Naive thymus-derived CD8-positive, alpha-beta T cell (primary cell): ENCODE measurements around the gene ECI2. TPM values are rescaled to one million over a fixed set of nuclear protein-coding genes. Genes with fewer than 3 reads are reported as not detected.
A peak's percentile ranks its signal among the peaks of the same experiment; 100 is the strongest.

Source experiments
- ATAC-seq, 2 donors: fragments of 150-1000 bp; cut with Tn5 transposase in 1 of 2; sonication (Bioruptor Pico), chemical (Tn5 transposase) in 1 of 2; 1 replicate in 1 of 2; 2 replicates in 1 of 2; pipeline ENCODE4 v1.10.0; 2021; ENCODE audit warnings: mild to moderate bottlenecking in 2 of 2, moderate library complexity in 2 of 2
- POLR2A ChIA-PET: fragments of 350-600 bp; sonication (Branson Sonifier 250); formaldehyde crosslinking; loops from one replicate; lab custom pipeline; 2021; ENCODE audit warnings: antibody characterized with exemption; lab: Charles Lee
- DNase-seq, 10 donors: peaks; one replicate each; pipeline versions ENCODE4 v3.0.0 to v3.0.0-alpha.2; 2020 to 2022
- H3K27ac Mint-ChIP-seq, 10 donors: one replicate each; pipeline ENCODE4 v1.8.0; 2020 to 2022; ENCODE audit warnings: mild to moderate bottlenecking in 10 of 10, mixed read lengths in 10 of 10, moderate library complexity in 4 of 10, inconsistent platforms in 1 of 10
- H3K27me3 Mint-ChIP-seq, 5 donors: one replicate each; pipeline ENCODE4 v1.8.0; 2021 to 2022; ENCODE audit warnings: mixed read lengths in 5 of 5
- H3K36me3 Mint-ChIP-seq, 3 donors: one replicate each; pipeline ENCODE4 v1.8.0; 2020 to 2022; ENCODE audit warnings: mixed read lengths in 3 of 3, mild to moderate bottlenecking in 2 of 3, inconsistent platforms in 1 of 3
- H3K4me1 Mint-ChIP-seq, 4 donors: one replicate each; pipeline ENCODE4 v1.8.0; 2021 to 2022; ENCODE audit warnings: mixed read lengths in 4 of 4
- H3K4me3 Mint-ChIP-seq, 10 donors: one replicate each; pipeline ENCODE4 v1.8.0; 2020 to 2022; ENCODE audit warnings: mild to moderate bottlenecking in 10 of 10, mixed read lengths in 10 of 10, moderate library complexity in 6 of 10, inconsistent platforms in 1 of 10
- H3K9me3 Mint-ChIP-seq, 9 donors: one replicate each; pipeline ENCODE4 v1.8.0; 2020 to 2022; ENCODE audit warnings: mixed read lengths in 9 of 9, mild to moderate bottlenecking in 3 of 9, inconsistent platforms in 1 of 9, moderate library complexity in 1 of 9
- polyA plus RNA-seq, 3 donors: library from polyadenylated mRNA; unstranded; fragments of 300-500 nt; fragmentation: Illumina TruSeq; gene quantifications; one replicate each; pipeline ENCODE4 v1.2.3, GENCODE V29; 2021
- total RNA-seq, 8 experiments: library from RNA in 2 of 8; stranded (reverse) in 2 of 8; gene quantifications; one replicate each; pipeline ENCODE4 v1.2.3 and lab custom pipeline; 2021 to 2026

Gene ECI2, protein sequence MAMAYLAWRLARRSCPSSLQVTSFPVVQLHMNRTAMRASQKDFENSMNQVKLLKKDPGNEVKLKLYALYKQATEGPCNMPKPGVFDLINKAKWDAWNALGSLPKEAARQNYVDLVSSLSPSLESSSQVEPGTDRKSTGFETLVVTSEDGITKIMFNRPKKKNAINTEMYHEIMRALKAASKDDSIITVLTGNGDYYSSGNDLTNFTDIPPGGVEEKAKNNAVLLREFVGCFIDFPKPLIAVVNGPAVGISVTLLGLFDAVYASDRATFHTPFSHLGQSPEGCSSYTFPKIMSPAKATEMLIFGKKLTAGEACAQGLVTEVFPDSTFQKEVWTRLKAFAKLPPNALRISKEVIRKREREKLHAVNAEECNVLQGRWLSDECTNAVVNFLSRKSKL
- total RNA-seq, result 10 to 100 TPM; 61.3 to 62.4 TPM
- polyA plus RNA-seq, result 10 to 100 TPM; 66.3 to 83.4 (median 78.5) TPM
- total RNA-seq (lab: John Stamatoyannopoulos, UW), result 26.7 to 76.0 (median 33.0) reads per million in 6 experiments

DNA sequence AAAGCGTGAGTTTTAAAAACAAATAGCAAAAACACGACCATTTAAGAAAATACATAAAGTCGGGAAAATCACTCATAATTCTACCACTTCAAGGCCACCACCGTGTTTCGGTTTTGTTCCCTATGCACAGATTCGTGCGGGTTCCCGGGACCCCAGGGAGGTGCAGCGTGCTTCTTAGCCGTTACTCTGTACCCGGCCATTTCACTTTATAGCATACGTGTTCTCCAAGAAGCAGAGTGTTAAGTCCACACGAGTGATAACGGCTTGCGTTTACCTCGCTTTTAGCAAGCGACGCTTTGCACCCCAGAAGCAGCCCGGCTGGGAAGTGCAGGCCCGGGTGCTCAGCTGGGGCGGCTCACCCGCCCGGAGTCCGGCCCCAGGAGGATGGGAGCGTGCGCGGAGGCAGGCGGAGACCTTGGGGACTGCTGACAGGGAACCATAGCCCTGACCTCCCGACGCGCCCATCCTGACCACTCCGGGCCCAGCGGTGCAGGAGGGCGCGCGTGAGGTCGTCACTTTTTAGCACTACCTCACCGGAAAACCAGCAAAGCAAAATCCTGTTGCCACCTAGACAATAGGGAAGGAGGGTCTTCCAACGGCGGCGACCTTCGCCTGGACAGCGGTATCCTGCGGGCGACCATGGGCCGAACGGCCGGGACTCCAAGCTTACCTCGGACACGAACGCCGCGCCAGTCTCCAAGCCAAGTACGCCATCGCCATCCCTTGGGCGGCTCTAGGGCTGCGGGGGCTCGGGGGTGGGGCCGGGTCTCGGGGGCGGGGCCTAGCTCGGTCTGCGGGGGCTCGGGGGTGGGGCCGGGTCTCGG is at the start of gene ECI2:
ECI2 (minus strand) TSS at position 735 of the 824 bp plus-strand sequence; CDS start at position 720, 15 bp downstream.
- Mint-ChIP-seq H3K4me3 (peak within 1 kb of the TSS; percentile 86 to 94 (median 92)), H3K27me3 (no peaks in the 10 kb centered on the region), H3K4me1 (peaks cover 14 to 46% (median 38%) of the 10 kb centered on the region in 4 donors), H3K9me3 (peaks cover 0 to 6% (median 0%) of the 10 kb centered on the region in 9 donors), H3K27ac (peak within 1 kb of the TSS; percentile 73 to 96 (median 92)), H3K36me3 (peaks cover 15 to 34% (median 21%) of the 10 kb centered on the region in 3 donors)
- POLR2A ChIA-PET, result interaction anchor here (0.5 to 3.0 kb wide), 11 partner anchors 9 to 1370 kb away, joined by 3 to 31 read pairs (median 6); partner anchors contain the start of genes CDYL, FAM50B, RIPK1 and RPP40
- ATAC-seq (peak; percentile 63 to 66), DNase-seq (peak in 4 of 10 donors; percentile 32 to 78 (median 36))

DNA sequence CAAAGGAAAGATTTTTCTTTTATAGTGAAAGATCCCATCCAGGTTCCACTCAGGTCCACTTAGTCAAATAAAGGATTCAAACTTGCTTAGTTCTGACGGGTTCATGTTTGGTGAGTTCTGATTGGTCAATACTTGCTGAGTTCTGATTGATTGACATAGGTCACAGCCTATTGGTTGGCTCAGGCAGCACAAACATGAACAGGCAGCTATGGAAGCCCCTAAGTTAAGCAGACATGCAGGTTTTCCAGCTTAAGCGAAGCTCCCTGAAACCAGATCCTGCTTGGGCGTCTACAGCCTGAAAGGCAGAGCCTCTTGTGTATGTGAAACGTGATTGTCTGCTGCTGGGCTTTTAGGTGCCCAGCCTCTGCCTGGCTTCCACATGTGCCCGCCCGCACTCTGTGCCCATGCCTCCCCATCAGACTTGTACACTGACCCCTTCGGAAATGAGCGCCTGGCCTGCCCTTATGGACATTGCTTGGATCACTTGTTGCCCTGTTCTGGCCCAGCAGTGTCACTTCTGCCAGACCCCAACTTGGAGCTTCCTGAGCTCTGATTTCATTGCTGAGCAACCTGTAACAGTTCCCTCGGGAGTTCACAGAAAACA is 45.4 kb upstream of the ECI2 start:
- peaks cover 0 to 3% (median 0%) of the 10 kb centered on the region in 9 donors for H3K9me3 Mint-ChIP-seq
- H3K4me1 Mint-ChIP-seq, result no peaks in the 10 kb centered on the region
- H3K27ac Mint-ChIP-seq, result no peak overlapping the region
- no peak overlapping the region for H3K4me3 Mint-ChIP-seq
- no peak for ATAC-seq
- peaks cover 0 to 9% (median 0%) of the 10 kb centered on the region in 3 donors for H3K36me3 Mint-ChIP-seq
- POLR2A ChIA-PET, result no interaction called here
- peaks cover 7 to 24% (median 20%) of the 10 kb centered on the region in 5 donors for H3K27me3 Mint-ChIP-seq
- DNase-seq, result peak in 1 of 10 donors; percentile 3

DNA sequence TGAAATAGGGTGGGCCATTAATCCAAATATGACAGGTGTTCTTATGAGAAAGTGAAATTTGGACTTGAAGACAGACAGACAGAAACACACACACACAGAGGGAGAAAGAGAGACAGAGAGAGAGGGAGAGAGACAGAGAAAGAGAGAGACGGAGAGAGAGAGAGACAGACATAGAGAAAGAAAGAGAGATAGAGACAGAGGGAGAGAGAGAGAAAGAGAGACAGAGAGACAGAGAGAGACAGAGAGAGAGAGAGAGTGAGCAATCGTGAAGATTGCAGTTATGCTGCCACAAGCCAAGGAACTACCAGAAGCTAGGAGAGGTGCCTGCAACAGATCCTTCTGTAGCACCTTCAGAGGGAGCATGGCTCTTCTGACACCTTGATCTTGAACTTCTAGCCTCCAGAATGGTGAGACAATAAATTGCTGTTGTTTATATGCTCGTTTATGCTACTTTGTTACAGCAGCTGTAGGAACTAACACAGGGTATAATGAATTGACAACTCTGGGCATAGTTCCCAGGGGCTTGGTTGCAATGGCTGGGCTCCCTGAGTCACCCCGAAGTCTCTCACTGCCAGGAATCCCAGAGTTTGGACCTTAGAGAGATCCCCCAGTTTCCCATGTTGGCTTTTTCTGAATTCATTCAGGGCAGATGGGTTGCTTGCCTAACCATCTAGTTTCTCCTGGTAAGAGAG is 44.7 kb upstream of the ECI2 start:
- no peak overlapping the region for H3K4me3 Mint-ChIP-seq
- no peak for DNase-seq
- H3K4me1 Mint-ChIP-seq, result no peaks in the 10 kb centered on the region
- POLR2A ChIA-PET, result no interaction called here
- peaks cover 7 to 18% (median 17%) of the 10 kb centered on the region in 5 donors for H3K27me3 Mint-ChIP-seq
- H3K36me3 Mint-ChIP-seq, result peaks cover 0 to 9% (median 0%) of the 10 kb centered on the region in 3 donors
- no peak for ATAC-seq
- H3K9me3 Mint-ChIP-seq, result peaks cover 0 to 3% (median 0%) of the 10 kb centered on the region in 9 donors
- H3K27ac Mint-ChIP-seq, result no peak overlapping the region

DNA sequence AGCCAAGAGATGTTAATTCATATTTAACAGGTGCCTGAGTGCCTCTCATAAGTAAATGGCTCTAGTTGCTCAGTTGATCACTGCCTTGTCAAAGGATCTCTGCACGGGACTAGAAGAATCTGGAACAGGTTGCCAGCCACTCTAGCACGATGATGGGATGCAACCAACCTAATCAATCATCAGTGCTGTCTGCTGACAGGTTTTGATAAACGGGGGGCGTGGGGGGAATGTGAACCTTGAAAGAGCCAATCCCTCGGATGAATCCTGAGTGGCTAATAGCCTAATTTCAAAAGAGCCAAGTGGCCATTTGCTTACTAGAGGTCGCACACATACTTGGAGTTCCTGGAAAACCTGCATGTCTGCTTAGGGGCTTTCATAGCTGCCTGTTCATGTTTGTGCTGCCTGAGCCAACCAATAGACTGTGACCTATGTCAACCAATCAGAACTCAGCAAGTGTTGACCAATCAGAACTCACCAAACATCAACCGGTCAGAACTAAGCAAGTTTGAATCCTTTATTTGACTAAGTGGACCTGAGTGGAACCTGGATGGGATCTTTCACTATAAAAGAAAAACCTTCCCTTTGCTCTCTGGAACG is 43.5 kb upstream of the ECI2 start:
- POLR2A ChIA-PET, result no interaction called here
- no peak overlapping the region for H3K4me3 Mint-ChIP-seq

DNA sequence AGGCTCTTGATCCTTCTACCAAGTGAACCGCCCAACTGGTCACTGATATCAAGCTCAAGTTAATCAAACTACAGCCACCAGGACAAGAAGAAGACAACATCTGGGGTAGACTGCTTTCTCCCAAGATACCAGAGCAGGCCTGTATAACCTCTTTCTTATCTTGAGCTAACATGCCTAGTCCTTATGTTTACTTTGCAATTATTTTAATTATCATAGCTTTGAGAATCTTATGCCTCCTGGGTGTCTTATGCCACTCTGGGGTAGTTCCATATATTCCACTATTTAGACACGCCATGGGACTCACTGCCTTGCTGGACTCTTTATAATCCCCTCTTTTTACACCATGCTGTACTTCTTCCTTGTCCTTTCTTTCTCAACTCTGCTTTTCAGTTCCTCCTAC is 41.5 kb upstream of the ECI2 start:
- H3K4me1 Mint-ChIP-seq, result no peaks in the 10 kb centered on the region
- ATAC-seq (no peak), DNase-seq (no peak)
- H3K4me3 Mint-ChIP-seq, result no peak overlapping the region
- POLR2A ChIA-PET, result no interaction called here
- peaks cover 5 to 16% (median 14%) of the 10 kb centered on the region in 5 donors for H3K27me3 Mint-ChIP-seq
- H3K9me3 Mint-ChIP-seq, result no peaks in the 10 kb centered on the region
- no peaks in the 10 kb centered on the region for H3K36me3 Mint-ChIP-seq
- no peak overlapping the region for H3K27ac Mint-ChIP-seq

More for the DNA sequence above, 43.5 kb upstream of the ECI2 start:
- H3K27me3 Mint-ChIP-seq, result peaks cover 7 to 18% (median 15%) of the 10 kb centered on the region in 5 donors
- ATAC-seq, result no peak
- no peaks in the 10 kb centered on the region for H3K4me1 Mint-ChIP-seq
- no peak for DNase-seq
- no peak overlapping the region for H3K27ac Mint-ChIP-seq
- H3K9me3 Mint-ChIP-seq, result peaks cover 0 to 3% (median 0%) of the 10 kb centered on the region in 9 donors
- H3K36me3 Mint-ChIP-seq, result peaks cover 0 to 9% (median 0%) of the 10 kb centered on the region in 3 donors

DNA sequence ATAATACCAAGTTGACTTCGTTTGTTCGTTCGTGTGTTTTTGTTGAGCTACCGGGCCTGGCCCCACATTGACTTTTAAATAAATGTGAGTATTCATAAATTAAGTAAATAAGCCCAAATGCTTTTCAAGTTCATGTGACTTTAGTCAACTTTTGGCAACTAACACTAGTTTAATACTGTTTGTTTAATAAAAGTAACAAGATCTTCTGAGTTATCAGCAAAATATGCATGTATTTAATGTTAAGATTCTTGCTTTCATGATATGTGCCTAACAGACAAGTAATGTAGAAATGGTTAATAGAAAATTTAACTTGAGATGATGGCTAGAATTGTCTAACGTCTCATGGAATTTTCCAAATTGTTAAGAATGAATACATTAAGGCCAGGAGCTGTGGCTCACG is 38.7 kb upstream of the ECI2 start:
- Mint-ChIP-seq H3K4me1 (no peaks in the 10 kb centered on the region), H3K4me3 (no peak overlapping the region), H3K27ac (no peak overlapping the region), H3K36me3 (no peaks in the 10 kb centered on the region), H3K9me3 (no peaks in the 10 kb centered on the region), H3K27me3 (peaks cover 0 to 14% (median 6%) of the 10 kb centered on the region in 5 donors)
- POLR2A ChIA-PET, result no interaction called here
- ATAC-seq, result no peak
- DNase-seq, result no peak

DNA sequence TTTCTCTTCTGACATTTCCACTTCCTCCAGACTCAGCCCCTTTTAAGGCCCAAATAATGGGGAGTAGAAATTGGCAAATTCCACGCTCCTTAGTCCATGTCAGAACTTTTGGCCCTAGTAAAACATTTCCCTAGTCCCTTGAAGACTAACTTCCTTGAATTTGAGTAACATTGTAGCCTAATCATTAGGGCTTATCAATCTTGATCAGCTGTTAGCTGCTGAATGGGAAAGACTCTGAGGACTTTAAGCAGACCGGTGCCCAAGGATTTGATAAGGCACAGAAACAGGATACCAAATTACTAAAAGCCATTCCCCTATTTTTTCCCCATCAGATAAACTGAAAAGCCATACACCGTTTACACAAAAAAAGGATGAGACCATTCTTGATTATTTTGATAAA is 37.0 kb upstream of the ECI2 start:
- peaks cover 0 to 4% (median 4%) of the 10 kb centered on the region in 3 donors for H3K36me3 Mint-ChIP-seq
- no peaks in the 10 kb centered on the region for H3K4me1 Mint-ChIP-seq
- H3K27ac Mint-ChIP-seq, result no peak overlapping the region
- POLR2A ChIA-PET, result no interaction called here
- peaks cover 0 to 9% (median under 1%) of the 10 kb centered on the region in 5 donors for H3K27me3 Mint-ChIP-seq
- H3K4me3 Mint-ChIP-seq, result no peak overlapping the region
- ATAC-seq, result no peak
- H3K9me3 Mint-ChIP-seq, result peaks cover 0 to 10% (median 0%) of the 10 kb centered on the region in 9 donors
- no peak for DNase-seq

DNA sequence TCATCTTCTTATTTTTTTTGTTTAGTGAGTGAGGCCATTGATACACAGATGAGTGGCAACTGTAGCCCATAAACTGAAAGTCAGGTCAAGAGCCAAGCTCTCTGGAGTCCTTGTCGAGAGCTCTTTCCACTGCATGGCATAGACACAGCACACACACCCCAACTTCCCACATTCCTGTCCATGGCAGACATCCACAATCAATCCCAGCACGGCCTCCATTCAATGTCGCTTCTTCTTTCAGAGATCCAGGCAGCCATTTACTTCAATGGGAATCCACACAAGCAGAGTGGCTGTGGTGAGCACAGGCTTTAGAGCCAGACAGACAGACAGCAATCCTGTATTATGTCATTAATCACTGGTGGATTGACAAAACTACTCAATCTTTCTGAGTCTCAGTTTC is 34.9 kb upstream of the ECI2 start:
- Mint-ChIP-seq H3K4me1 (no peaks in the 10 kb centered on the region), H3K9me3 (peaks cover 0 to 10% (median 0%) of the 10 kb centered on the region in 9 donors), H3K27ac (peak overlapping the region in 1 of 10 donors; percentile 35), H3K4me3 (no peak overlapping the region), H3K36me3 (peaks cover 0 to 4% (median 4%) of the 10 kb centered on the region in 3 donors), H3K27me3 (peaks cover 0 to 5% (median 0%) of the 10 kb centered on the region in 5 donors)
- DNase-seq (no peak), ATAC-seq (no peak)
- POLR2A ChIA-PET, result no interaction called here

DNA sequence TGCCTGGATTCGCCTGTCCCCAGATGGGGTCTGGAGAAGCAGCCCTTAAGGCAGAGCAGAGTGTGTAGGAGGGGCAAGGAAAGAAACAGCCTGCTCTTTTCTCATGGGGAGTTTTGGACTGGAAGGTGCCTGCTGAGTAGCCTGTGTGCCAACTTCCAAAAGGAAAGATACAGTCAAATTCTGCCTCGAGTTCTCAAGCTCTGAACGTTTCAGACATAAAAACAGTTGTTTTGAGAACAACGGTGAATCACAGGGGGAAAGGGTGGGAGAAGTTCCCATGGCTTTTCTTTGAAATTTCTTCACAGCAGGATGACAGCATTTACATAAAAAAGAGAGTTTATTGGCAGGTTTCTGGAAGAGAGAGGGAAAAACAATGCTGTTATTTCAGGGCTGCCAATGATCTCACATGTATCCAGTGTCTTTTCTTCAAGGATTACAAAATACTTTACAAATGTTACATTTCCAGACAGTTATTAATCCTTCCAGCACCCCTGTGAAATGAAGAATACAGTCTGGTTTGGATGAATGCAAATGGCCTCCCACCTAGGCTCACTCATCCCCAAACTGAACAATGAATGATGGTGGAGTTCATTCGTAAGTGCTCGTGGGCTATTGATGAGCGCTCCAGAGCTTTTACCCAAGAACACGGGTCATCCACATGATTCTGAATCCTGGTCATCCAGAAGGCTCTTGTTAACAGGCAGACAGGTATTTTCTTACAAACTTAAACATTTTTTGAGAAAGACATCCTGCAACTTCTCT is 33.8 kb upstream of the ECI2 start:
- POLR2A ChIA-PET, result no interaction called here
- Mint-ChIP-seq H3K27me3 (peaks cover 0 to 5% (median 0%) of the 10 kb centered on the region in 5 donors), H3K4me1 (no peaks in the 10 kb centered on the region), H3K9me3 (peaks cover 0 to 10% (median 0%) of the 10 kb centered on the region in 9 donors), H3K36me3 (peaks cover 0 to 4% (median 4%) of the 10 kb centered on the region in 3 donors), H3K27ac (no peak overlapping the region), H3K4me3 (no peak overlapping the region)
- ATAC-seq (no peak), DNase-seq (no peak)

DNA sequence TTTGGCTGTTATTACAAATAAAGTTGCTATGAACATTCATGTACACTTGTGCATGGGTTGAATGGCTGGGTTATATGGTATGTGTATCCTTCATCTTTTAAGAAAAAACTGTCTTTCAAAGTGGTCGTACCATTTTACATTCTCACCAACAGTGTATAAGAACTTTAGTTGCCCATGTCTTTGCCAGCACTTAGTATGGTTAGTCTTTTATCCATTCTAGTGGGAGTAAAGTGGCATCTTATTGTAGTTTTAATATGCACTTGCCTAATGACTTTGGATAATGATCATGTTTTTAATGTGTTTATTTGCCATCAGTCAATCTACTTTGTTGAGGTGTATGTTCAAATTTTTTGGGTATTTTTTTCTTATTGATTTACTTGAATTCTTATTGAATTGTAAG is 32.5 kb upstream of the ECI2 start:
- H3K4me3 Mint-ChIP-seq, result no peak overlapping the region
- peaks cover 0 to 10% (median 0%) of the 10 kb centered on the region in 9 donors for H3K9me3 Mint-ChIP-seq
- H3K4me1 Mint-ChIP-seq, result no peaks in the 10 kb centered on the region
- peaks cover 0 to 4% (median 4%) of the 10 kb centered on the region in 3 donors for H3K36me3 Mint-ChIP-seq
- H3K27ac Mint-ChIP-seq, result no peak overlapping the region
- POLR2A ChIA-PET, result no interaction called here
- H3K27me3 Mint-ChIP-seq, result peaks cover 0 to 5% (median 1%) of the 10 kb centered on the region in 5 donors
- ATAC-seq, result no peak
- DNase-seq, result no peak

DNA sequence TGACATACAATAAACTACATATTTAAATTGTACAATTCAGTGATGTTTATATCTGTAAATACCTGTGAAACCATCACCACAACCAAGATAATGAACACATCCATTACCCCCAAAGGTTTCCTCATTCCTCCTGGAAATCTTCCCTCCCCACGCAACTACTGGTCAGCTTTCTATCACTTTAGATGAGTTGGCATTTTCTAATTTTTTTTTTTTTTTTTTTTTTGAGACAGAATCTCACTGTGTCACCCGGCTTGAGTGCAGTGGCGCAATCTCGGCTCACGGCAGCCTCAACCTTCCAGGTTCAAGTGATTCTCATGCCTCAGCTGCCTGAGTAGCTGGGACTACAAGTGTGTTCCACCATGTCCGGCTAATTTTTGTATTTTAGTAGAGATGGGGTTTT is 31.7 kb upstream of the ECI2 start:
- DNase-seq (no peak), ATAC-seq (no peak)
- no peak overlapping the region for H3K27ac Mint-ChIP-seq
- peaks cover 0 to 4% (median 4%) of the 10 kb centered on the region in 3 donors for H3K36me3 Mint-ChIP-seq
- H3K27me3 Mint-ChIP-seq, result peaks cover 0 to 5% (median 1%) of the 10 kb centered on the region in 5 donors
- no peaks in the 10 kb centered on the region for H3K4me1 Mint-ChIP-seq
- H3K4me3 Mint-ChIP-seq, result no peak overlapping the region
- peaks cover 0 to 10% (median 0%) of the 10 kb centered on the region in 9 donors for H3K9me3 Mint-ChIP-seq
- POLR2A ChIA-PET, result no interaction called here
